ENCODE results near the gene MCMBP. TPM values are rescaled to one million over a fixed set of nuclear protein-coding genes. Genes with fewer than 3 reads are reported as not detected.
"Not testable (repeated sequence)": the region's sequence is repeated elsewhere in the genome, so short reads cannot be mapped to it uniquely, and the experiment has no call there.

The MCMBP gene
- polyA plus RNA-seq, 1 of the 3 experiments (the other 2 are of a cell fraction): 33.1 TPM

GRCh38 chr10:119796039-119796438 is 76.6 kb downstream of the MCMBP start:
- H3K4me3 ChIP-seq (ENCODE audit: low read depth in 2 of 2, low read length in 1 of 2): no peak overlapping the region
- H3K27ac ChIP-seq (ENCODE audit: low read depth in 2 of 2, low read length in 1 of 2): no peak overlapping the region
- TF ChIP-seq USF2 (IDR thresholded peaks at IDR 0.05; ENCODE audit: borderline replicate concordance, low read depth, low read length) (no peak), FOSL2 (IDR thresholded peaks at IDR 0.05; ENCODE audit: borderline replicate concordance, low read depth) (no peak), PBX3 (IDR thresholded peaks at IDR 0.05) (no peak), FOXM1 (IDR thresholded peaks at IDR 0.05; ENCODE audit: low read depth) (no peak), REST (IDR thresholded peaks at IDR 0.05; ENCODE audit: low read depth, low read length) (no peak), NRF1 (IDR thresholded peaks at IDR 0.05; ENCODE audit: low read depth, low read length) (no peak), RFX5 (IDR thresholded peaks at IDR 0.05; ENCODE audit: low read length) (no peak), EZH2phosphoT487 (IDR thresholded peaks at IDR 0.05; ENCODE audit: borderline replicate concordance, low read depth) (no peak), FOXJ3 (CRISPR knock-in tag; IDR thresholded peaks at IDR 0.05) (no peak), RAD21 (IDR thresholded peaks at IDR 0.05; ENCODE audit: low read length) (no peak), IRF3 (IDR thresholded peaks at IDR 0.05; ENCODE audit: low read depth, low read length) (no peak)
- DNase-seq: no peak
- H3K79me2 ChIP-seq (ENCODE audit: insufficient read depth): no peaks in the 10 kb centered on the region
- 94% methylated on average over 6 of the region's 6 CpGs for WGBS (ENCODE audit: low lambda C conversion rate)
- H4K20me1 ChIP-seq (ENCODE audit: insufficient read depth): no peaks in the 10 kb centered on the region
- no peaks in the 10 kb centered on the region for H3K27me3 ChIP-seq (ENCODE audit: insufficient read depth)
- no peak overlapping the region for H3K9ac ChIP-seq
- no peaks in the 10 kb centered on the region for H3K4me1 ChIP-seq (ENCODE audit: control insufficient read depth in 1 of 2, insufficient read depth in 2 of 2, low read depth in 1 of 2, low read length in 1 of 2)
- H3K9me3 ChIP-seq: no peaks in the 10 kb centered on the region
- H3K9me2 ChIP-seq: no peaks in the 10 kb centered on the region
- peaks cover 13 to 24% of the 10 kb centered on the region in 2 experiments for H3K36me3 ChIP-seq (replicated peaks in 1 of 2; ENCODE audit: control insufficient read depth in 1 of 2, insufficient read depth in 2 of 2, low read length in 1 of 2)
- H3K4me2 ChIP-seq: no peak overlapping the region
- H3F3A ChIP-seq (replicated peaks; ENCODE audit: insufficient read depth): peaks cover 7% of the 10 kb centered on the region
- POLR2A ChIA-PET: no interaction called here
- CTCF ChIA-PET: interaction anchor here (0.6 to 1.0 kb wide), 2 partner anchors 14 to 189 kb away, joined by 3 read pairs; no protein-coding TSS in a partner anchor
- H2AFZ ChIP-seq (ENCODE audit: low read depth): no peak overlapping the region

GRCh38 chr10:119795101-119795500 is 77.5 kb downstream of the MCMBP start:
- DNase-seq; H3K9me2 ChIP-seq; H3K9ac ChIP-seq; H3K4me1 ChIP-seq (ENCODE audit: control insufficient read depth in 1 of 2, insufficient read depth in 2 of 2, low read depth in 1 of 2, low read length in 1 of 2); CTCF ChIA-PET; H3K4me2 ChIP-seq; H3K27ac ChIP-seq (ENCODE audit: low read depth in 2 of 2, low read length in 1 of 2); H2AFZ ChIP-seq (ENCODE audit: low read depth); POLR2A ChIA-PET; H3K9me3 ChIP-seq; H3K27me3 ChIP-seq (ENCODE audit: insufficient read depth); H3K4me3 ChIP-seq (ENCODE audit: low read depth in 2 of 2, low read length in 1 of 2); H4K20me1 ChIP-seq (ENCODE audit: insufficient read depth); H3K79me2 ChIP-seq (ENCODE audit: insufficient read depth); H3F3A ChIP-seq (replicated peaks; ENCODE audit: insufficient read depth): not testable (repeated sequence)
- 80% methylated on average over 3 of the region's 32 CpGs for WGBS (ENCODE audit: low lambda C conversion rate)
- peaks cover 13 to 24% of the 10 kb centered on the region in 2 experiments for H3K36me3 ChIP-seq (replicated peaks in 1 of 2; ENCODE audit: control insufficient read depth in 1 of 2, insufficient read depth in 2 of 2, low read length in 1 of 2)

Measured in SK-N-SH (cell line).